ENCODE measurements around the gene SPPL2B.

The SPPL2B gene

GRCh38 chr19:2333027-2333806 is 4.7 kb downstream of the SPPL2B start:
- in situ Hi-C loops (cut with HindIII; ENCODE audit: low sequenced_read_pairs): no loop called here
- TF ChIP-seq, protein P1, sequence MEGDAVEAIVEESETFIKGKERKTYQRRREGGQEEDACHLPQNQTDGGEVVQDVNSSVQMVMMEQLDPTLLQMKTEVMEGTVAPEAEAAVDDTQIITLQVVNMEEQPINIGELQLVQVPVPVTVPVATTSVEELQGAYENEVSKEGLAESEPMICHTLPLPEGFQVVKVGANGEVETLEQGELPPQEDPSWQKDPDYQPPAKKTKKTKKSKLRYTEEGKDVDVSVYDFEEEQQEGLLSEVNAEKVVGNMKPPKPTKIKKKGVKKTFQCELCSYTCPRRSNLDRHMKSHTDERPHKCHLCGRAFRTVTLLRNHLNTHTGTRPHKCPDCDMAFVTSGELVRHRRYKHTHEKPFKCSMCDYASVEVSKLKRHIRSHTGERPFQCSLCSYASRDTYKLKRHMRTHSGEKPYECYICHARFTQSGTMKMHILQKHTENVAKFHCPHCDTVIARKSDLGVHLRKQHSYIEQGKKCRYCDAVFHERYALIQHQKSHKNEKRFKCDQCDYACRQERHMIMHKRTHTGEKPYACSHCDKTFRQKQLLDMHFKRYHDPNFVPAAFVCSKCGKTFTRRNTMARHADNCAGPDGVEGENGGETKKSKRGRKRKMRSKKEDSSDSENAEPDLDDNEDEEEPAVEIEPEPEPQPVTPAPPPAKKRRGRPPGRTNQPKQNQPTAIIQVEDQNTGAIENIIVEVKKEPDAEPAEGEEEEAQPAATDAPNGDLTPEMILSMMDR (IDR thresholded peaks at IDR 0.05; ENCODE audit: low read depth, low read length): no peak
- H3K4me3 ChIP-seq (ENCODE audit: low read depth, low read length): no peak overlapping the region
- DNase-seq (ENCODE audit: low read depth, low spot score): no peak

- in situ Hi-C loops (cut with HindIII; ENCODE audit: low sequenced_read_pairs): no loop called here
- H3K4me3 ChIP-seq (ENCODE audit: low read depth, low read length): no peak overlapping the region
- DNase-seq (ENCODE audit: low read depth, low spot score): no peak
- TF ChIP-seq, protein P1 (IDR thresholded peaks at IDR 0.05; ENCODE audit: low read depth, low read length): no peak
Measured at GRCh38 chr19:2333807-2334211, 5.3 kb downstream of the SPPL2B start.

DNA sequence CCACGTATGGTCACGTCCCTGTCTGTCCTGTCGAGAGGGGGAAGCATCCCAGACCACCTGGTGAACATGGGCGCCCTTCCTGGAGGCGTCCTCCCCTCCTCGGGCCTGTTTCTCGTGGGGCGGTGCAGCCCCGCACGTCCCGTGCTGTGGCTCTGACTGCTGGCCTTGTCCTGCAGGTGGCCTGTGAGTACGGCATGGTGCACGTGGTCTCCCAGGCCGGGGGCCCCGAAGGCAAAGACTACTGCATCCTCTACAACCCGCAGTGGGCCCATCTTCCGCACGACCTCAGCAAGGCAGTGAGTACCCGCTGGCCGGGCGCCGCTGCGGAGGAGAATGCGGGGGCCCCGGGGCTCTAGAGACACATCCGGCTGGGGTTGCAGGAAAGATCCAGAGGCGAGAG is 5.9 kb downstream of the SPPL2B start:
- TF ChIP-seq, protein P1 (IDR thresholded peaks at IDR 0.05; ENCODE audit: low read depth, low read length): no peak
- in situ Hi-C loops (cut with HindIII; ENCODE audit: low sequenced_read_pairs): no loop called here
- DNase-seq (ENCODE audit: low read depth, low spot score): no peak
- no peak overlapping the region for H3K4me3 ChIP-seq (ENCODE audit: low read depth, low read length)

- H3K4me3 ChIP-seq (ENCODE audit: low read depth, low read length): no peak overlapping the region
- DNase-seq (ENCODE audit: low read depth, low spot score): no peak
- TF ChIP-seq, protein P1 (IDR thresholded peaks at IDR 0.05; ENCODE audit: low read depth, low read length): no peak
- in situ Hi-C loops (cut with HindIII; ENCODE audit: low sequenced_read_pairs): no loop called here
Measured at GRCh38 chr19:2334986-2335846, 6.7 kb downstream of the SPPL2B start.

DNA sequence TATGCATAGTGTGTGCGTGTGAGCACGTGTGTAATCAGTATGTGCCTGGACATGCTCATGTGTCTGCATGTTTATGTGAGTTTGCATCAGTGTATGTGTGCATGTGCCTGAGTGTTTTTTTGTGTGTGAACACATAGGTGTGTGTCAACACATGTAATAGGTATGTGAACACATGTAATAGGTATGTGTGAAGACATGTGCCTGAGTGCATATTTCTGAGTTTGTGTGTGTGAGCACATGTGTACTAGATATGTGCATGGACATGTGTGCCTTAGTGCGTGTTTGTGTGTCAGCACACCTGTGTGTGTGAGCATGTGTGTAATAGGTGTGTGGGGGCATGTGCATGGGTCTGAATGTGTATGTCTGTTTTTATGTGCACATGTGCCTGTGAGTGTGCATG is 7.4 kb downstream of the SPPL2B start:
- no peak overlapping the region for H3K4me3 ChIP-seq (ENCODE audit: low read depth, low read length)
- TF ChIP-seq, protein P1 (IDR thresholded peaks at IDR 0.05; ENCODE audit: low read depth, low read length): no peak
- in situ Hi-C loops (cut with HindIII; ENCODE audit: low sequenced_read_pairs): no loop called here
- DNase-seq (ENCODE audit: low read depth, low spot score): no peak

GRCh38 chr19:2336528-2337328 is 8.2 kb downstream of the SPPL2B start:
- TF ChIP-seq, protein P1 (IDR thresholded peaks at IDR 0.05; ENCODE audit: low read depth, low read length): no peak
- no peak overlapping the region for H3K4me3 ChIP-seq (ENCODE audit: low read depth, low read length)
- in situ Hi-C loops (cut with HindIII; ENCODE audit: low sequenced_read_pairs): no loop called here
- DNase-seq (ENCODE audit: low read depth, low spot score): no peak
